GM19351 (cell line): Measurements from ENCODE around the gene PPFIBP1.
"Not testable (repeated sequence)": the region's sequence is repeated elsewhere in the genome, so short reads cannot be mapped to it uniquely, and the experiment has no call there.

Experiments
- ATAC-seq: cut with Tn5 transposase; IDR thresholded peaks from one replicate; pipeline ENCODE4 v1.9.1; 2021; ENCODE audit warnings: mild to moderate bottlenecking, moderate library complexity; ENCODE audit not compliant: unreplicated experiment

PPFIBP1 gene

DNA sequence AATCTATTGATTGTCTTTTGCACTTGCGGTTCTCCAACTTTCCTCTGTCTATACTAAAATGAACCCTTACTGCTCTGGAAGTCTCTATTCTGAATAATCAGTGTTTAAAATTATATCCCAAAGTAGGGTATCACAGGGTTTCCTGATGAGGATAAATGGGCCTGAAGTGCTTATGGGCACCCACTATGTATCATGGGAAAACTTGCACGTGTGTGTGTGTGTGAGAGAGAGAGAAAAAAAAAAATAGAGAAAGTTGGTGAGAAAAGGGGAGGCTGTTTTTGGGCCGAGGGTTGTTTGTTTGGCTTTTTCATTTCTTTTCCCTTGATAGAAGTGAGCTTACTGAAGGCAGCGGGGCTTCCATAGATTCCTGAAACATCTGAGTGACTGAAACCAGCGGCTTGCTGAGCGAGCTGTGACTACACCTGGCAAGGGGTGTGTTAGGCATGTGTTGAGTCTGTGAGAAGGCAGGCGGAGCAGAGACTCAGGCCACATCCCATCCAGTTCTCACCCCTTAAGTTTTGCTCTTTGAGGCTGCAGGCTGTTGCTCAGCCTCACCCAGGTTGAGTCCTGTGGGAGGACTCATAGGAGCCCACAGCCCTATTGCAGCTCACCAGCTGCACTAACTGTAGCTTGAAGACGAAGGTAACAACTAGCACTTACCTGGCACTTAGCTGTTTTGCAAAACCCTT, 17.2 kb downstream of the PPFIBP1 start:
- no peak for ATAC-seq

DNA sequence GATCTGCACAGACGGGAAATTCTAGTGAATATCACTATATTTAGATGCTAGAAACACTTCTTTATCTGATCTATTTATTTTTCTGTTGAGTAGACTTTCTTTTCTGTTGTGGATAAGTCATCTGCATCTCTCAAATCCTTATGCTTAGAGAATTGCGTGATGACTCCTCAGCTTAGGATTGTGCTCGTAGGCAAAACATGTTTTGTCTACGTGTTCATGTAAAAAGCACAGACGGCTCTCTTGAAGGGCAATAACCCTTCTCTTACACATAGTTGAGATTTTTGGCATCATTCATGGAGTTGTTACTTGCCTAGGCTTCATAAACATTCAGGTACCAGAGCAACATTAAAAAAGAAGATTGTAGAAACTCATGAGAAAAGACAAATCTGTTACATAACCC, 18.6 kb downstream of the PPFIBP1 start:
- no peak for ATAC-seq

DNA sequence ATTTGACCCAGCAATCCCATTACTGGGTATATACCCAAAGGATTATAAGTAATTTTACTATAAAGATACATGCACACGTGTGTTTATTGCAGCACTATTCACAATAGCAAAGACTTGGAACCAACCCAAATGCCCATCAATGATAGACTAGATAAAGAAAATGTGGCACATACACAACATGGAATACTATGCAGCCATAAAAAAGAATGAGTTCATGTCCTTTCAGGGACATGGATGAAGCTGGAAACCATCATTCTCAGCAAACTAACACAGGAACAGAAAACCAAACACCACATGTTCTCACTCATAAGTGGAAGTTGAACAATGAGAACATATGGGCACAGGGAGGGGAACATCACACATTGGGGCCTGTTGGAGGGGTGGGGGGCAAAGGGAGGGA, 20.9 kb downstream of the PPFIBP1 start:
- not testable (repeated sequence) for ATAC-seq

DNA sequence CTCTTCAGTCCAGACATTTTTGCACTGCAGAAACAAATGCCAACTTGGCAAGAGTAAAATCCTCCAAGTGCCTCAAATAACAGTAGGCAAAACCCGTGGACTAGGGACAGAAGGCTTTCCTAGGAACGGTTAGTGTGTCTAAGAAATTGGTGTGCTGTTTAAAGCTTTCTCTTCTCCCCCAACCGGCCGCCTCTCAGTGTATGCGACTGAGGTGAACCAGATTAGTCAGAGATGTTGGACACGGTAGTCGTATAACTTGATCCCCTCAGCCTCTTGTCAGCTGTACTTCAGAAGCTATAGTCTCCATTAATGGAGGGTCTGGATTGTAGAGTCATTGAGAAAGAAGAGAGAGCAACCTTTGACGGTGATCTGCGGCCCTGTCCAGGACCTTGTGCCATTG, 21.7 kb downstream of the PPFIBP1 start:
- ATAC-seq: no peak

DNA sequence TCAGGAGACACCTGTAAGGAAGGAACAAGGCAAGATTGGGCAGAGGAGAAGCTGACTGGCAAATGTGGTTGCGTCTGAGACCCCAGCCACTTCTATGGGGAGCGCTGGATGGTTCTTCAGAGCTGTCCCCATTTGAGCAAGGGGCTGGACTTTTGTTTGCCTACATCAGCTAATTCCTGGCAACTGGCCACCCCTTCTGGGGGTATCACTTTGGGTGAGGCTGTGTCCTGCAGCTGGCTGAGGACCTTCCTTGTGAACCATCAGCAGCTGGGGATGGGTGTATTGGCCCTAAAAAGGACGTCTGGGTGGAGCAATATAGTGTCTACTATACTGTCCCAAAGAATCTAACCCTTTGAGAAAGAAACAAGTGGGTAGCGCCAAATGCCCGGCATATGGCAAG, 23.6 kb downstream of the PPFIBP1 start:
- no peak for ATAC-seq

DNA sequence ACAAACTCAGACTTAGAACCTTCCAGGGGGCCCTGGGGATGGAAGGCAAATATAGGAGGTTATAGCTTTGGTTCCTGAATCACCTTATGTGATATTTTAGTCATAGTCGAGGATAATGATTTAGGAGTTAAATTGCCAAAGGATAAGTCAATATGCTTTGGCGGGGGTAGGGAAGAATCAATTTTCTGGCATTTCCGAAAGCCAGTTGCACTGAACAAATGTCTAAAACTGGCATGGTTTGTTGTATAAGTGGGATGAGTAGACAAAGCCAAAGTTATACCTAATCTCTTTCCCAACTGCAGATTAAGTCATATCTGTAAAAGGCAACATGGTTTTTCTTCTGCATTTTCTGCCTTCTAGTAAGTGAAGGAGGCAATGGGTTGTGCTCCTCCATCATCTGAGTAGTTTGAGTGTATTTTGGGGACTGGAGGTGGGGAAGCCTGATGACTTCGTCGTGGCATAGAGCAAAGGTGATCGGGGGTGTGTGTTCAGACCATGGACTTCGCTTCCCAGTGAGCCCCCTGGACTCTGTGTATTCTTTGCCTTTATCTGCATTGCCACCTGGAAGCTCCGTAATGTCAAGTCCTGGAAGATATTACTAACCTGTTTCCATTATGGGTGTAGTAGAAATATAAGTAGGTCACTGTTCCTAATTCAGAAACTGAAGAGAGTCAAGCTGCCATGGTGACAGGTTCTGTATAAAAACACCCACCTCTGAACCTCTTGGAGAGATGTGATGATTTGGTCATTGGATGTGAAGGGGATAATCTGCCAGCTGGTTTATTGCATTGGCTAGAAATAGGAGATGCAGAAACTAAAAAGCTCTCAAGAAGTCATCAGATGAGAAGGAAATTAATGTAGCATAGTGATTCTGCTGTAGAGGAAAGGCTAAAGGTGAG, 24.5 kb downstream of the PPFIBP1 start:
- ATAC-seq: no peak

DNA sequence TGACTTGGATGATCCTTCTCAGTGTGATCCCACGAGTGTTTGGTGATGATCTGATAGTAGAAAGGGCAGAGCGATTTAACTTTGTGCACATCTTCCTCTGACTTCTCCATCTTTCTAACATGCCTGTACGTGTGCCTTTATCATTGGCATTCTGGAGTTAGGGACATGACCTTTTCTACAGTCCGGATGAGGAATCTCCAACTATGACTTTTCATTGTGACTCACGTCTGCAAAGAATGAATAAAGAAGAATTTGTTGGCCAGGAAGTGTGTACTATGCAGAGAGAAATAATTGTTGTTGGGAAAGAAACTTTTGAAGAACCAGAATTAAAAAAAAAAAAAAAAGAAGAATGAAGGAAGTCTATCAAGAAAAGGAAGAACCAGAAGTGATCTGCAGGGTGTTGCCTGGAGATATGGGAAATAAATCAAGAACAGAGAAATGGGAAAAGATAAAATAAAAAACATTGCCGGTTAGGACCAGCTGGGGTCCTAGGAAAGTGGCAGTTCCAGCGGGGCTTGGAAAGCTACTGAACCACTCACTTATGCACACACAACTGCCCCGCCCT, 25.3 kb downstream of the PPFIBP1 start:
- no peak for ATAC-seq

DNA sequence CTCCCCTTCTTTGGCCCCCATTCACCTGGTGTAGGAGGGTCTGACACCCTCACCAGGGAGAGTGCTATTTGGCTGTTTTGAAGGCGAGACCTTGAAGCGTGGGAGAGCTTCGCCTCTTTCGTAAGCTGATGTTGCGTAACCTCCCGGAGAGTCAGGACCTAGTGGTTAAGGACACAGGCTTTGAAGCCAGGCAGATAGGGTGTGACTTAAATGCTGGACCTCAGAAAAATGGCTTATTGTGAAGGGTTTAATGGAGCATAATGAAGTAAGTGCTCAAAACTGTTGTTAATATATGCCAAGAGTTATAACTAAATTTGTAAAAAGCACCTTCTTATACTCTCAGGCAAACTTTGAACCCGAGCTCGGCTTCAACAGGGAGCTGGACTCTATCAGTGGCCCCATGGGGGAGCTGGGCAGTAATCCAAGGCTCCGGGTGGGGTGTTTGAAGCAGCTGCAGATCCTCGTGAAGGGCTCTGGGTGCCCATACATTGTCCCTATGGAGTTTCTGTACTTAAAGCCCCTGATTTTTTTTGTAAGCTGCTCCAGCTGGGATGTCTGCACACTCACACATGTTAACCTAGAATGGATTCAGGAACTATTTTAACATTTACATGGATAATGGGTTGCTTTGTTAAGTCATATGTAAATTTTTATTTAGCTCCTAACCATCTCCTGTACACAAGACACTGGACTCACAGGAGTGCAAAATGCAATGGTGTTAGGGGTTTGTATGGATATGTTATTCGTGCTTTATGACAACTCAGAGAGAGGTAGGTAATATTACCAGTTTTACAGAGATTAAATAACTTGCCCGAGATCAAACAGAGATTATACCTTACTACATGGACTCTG, 26.0 kb downstream of the PPFIBP1 start:
- no peak for ATAC-seq

DNA sequence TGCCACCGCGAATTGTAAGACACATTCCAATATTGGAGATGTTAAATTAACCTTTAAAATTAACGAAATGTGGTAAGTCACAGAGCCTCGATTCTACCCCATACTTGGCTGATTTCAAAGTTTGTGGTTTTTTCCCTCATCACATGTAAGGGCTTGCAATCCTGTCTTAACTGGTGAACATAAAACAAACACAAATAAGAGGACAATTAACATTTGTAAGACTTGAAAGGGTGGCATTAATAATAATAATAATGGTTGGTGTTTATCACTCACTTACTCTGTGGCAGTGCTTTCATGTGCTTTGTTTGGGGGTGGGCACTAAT, 26.6 kb downstream of the PPFIBP1 start:
- ATAC-seq: no peak

DNA sequence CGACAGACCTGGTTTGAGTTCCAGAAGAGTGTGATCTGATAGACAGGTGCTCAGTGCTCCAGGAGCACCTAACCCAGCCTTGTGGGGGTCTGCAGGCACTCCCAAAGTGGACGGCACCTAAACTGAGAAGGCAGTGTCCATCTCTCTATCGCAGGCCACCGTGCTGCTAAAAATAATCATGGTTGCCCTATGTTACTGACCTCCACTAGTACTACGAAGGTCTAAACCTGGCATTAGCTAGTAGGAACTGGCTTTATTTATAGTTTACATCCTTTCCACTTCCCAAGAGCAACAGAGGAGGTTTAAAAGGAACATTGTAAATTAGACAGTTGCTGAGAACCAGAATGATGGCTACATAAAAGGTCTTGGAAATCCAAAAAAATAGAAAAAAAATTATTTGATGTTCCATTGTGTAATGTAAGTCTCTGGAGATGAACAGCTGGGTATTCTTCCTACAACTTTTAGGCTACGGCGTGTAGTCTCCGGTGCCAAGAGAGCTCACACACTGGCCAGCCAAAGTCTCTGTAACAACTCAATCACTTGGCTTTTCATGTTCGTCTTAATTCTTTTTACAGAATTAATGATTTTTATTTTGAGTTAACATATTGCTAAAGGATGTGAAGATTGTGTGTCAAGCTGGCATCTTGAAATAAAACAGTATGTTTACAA, 27.3 kb downstream of the PPFIBP1 start:
- ATAC-seq: no peak

DNA sequence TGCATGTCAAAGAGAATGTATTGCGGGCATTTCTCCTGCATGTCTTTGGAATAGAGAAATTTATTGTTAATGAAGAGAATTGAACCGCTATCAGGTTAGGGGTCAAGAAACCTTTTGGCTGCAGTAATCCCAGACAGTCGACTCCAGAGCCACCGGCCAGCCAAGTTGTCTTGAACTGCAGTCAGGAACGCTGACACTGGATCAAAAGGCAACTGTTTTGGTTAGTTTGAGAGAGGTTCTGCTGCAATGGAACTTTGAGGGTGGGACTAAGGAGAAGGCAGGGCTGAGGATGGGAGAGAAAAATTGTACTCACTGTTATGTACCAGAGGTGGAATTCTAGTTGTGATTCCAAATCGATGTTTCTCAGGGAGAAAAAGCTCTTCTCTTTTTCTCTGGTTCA, 28.2 kb downstream of the PPFIBP1 start:
- ATAC-seq: no peak

DNA sequence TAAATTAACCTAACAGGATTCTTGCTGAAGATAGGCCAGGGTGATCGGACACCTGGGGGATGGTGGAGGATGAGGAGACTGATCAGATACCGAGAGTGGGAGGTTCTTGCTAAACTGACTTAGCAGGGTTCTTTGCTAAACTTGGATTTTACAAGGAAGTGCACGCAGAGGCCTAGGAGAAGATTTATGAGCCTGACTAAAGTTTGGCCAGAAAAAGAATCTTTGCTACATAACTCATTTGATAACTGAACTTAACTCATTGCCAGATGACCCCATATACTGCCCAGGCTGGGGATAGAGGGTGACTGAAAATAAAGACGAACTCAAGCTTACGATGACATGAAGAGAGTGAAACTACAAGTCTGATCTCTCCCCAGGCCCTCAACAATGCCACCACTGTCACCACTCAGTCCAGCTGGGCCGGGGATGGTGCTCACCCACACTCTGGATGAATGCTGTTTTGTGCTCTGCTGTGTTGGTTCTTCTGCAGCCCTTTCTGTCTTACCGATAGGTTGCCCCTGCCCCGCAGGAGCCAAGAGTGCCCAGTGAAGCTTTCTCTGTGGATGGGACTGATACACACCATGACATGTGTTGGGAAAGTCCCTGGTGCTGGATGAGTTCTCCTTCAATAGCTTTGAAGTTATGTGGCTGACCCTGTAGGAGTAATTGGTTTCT, 29.0 kb downstream of the PPFIBP1 start:
- no peak for ATAC-seq

DNA sequence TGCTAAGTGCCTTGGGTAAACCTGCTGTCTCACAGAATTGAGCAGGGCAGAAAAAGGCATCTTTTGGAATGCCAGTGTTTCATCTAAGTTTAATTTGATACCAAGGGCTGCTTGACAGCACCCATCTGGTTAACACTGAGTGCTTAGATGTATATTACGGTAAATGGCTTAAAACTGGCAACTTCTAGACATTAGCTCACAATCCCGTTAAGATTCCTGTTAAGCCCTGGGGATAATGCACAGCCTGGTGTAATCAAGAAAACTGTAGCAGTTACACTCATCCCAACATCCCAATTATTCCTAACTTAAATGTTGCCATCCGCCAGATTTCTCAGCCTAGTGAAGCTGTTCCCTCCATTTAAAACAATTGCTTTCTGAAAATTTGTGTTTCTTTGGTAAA, 29.9 kb downstream of the PPFIBP1 start:
- ATAC-seq: no peak

DNA sequence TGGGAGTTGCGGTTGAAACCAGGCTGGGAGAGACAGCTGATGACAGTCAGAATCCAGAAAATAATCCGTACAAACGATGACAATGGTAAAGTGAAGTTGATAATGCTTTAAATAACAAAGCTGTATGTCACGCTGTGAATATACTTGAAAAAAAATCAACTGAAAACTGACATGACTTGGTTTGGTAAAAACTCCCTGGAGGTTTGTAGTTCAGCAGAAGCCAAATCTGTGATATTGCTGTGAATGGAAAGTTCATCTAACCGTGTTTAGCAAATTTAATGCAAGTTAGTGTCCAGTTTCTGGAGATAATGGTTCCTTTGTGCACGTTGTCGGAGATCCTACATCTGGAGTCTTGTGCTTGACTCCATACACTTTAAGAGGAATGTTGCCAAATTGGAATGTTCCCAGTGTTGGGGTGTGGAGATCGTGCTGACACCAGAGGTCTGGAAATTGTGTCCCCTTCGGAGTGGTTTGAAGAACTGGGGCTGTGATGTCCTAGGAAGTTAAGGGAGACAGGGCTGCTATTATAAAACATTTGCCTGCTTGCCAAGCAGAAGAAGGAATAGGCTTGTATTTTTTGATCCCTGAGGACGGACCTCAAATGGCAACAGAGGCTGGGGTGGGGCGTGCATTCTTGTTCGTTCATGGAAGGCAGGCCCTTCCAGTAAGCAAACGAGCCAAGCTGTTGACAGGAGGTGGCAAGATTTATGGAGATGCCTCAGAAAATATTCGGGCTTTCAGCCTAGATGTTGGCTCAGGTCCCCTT, 30.6 kb downstream of the PPFIBP1 start:
- no peak for ATAC-seq

DNA sequence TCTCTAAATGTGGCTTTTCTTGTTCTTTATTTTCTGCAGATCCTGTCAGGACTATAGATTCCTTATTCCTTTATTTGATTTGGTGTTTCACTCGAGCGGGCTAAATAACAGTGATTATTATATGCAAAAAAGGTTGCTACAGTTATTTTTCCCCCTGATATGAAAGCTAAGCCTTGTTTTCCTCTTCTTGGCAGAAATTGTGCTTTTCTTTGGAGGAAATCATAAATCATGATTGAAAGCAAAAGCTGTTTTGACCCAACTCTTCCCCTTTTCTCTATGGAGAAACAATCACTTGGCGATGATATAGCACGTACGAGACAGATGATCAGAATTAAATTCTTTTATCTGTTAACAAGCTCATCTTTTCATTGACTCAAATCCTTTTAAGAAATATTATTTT, 31.4 kb downstream of the PPFIBP1 start:
- no peak for ATAC-seq

DNA sequence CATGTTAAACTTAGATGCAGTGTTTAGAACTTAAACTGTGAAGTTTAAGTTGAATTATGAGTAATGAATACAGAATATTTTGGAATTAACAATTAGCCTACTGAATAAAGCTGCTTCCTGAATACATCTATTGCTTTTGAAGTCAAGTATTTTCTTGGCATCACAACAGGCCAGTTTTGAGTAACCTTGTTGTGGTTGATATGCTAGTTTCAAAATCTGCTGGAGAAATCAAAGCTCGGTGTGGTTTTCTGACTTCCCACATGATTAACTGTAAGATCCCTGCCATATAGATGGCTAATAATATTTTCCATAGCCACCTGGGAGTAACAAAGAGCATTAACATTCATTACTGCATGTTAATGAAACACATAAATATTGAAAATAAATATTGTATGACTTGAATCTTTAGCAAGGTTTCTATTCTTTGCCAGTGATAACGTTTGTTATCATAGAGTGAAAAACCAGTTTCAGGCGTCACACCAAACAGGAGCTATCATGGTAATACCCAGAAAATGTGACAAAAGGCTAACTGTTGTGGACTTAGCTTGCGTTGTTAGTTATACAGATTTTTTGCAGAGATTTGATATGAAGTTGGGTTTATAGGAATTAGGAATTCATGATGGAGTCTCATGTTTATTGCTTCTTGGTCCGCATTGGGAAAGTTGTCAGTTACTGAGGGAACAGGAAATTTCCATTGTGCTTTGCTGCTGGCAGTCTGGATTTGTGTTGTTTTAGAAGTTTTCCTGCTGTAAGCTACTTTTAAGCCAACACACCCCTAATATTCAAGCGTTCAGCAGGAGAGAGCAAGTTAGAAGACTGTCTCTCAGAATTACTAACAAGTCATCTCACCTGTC, 32.1 kb downstream of the PPFIBP1 start:
- peak; percentile 76 for ATAC-seq

DNA sequence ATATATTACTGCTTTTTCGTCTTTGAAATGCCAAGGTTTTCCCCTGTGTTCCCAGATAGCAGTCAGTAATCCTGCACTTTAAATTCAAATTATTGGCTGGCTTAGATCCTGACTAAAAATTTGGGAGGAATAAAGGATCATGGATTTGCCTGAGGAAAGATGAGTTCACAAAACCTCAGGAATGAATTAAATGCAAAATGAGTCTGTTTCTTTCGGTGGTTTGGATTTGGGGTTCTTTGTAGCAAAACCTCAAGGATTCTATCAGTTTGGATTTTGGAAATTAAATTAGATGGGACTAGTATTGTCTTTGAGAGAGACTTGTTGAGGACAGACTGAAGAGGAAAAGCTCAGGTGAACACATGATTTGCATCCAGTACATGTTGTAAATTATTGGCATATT, 36.1 kb downstream of the PPFIBP1 start:
- no peak for ATAC-seq

DNA sequence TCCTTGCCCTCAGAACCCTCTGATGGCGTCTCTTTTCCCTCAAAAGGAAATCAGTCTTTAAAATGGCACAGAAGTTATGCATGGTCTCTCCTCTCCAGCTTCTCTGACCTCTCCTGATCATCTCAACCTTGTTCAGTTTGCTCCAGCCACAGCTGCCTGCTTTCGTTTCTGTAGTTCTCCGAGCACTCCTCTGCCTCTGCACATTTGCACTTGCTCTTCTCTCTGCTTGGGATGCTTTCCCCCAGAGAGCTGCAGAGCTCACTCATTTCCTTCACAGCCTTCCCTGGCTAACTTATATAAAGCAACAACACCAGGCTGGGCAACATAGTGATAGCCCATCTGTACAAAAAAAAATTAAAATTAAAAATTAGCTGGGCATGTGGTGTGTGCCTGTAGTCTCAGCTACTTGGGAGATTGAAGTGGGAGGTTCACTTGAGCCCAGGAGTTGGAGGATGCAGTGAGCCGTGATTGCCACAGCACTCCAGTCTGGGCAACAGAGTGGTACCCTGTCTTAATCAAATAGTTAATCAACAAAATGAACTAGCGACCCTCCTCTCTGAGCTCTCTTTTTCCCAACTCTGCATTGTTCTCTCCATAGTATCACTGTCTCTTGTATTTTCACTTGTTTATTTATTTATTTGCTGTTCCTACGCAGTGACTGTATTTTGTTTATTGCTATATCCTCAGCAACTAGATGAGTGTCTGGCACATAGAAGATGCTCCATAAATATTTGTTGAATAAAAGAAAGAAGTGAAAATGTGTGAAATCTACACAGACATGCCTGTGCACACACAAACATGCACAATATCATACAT, 37.7 kb downstream of the PPFIBP1 start:
- no peak for ATAC-seq
